Hepatocyte (in vitro differentiated cells): ENCODE measurements around the gene NRP1.

Source experiments
- EZH2 ChIP-seq: fragments of 200-600 bp; sonication (generic); IDR thresholded peaks from 2 replicates; pipeline ENCODE4 v1.6.1; 2016; ENCODE audit warnings: antibody characterized with exemption, mild to moderate bottlenecking, borderline replicate concordance
- TF ChIP-seq, protein P1 (sequence below): fragments of 200-600 bp; sonication (generic); IDR thresholded peaks from 2 replicates; pipeline ENCODE4 v1.5.1; 2016; ENCODE audit warnings: antibody characterized with exemption, mild to moderate bottlenecking; ENCODE audit not compliant: poor library complexity

DNA sequence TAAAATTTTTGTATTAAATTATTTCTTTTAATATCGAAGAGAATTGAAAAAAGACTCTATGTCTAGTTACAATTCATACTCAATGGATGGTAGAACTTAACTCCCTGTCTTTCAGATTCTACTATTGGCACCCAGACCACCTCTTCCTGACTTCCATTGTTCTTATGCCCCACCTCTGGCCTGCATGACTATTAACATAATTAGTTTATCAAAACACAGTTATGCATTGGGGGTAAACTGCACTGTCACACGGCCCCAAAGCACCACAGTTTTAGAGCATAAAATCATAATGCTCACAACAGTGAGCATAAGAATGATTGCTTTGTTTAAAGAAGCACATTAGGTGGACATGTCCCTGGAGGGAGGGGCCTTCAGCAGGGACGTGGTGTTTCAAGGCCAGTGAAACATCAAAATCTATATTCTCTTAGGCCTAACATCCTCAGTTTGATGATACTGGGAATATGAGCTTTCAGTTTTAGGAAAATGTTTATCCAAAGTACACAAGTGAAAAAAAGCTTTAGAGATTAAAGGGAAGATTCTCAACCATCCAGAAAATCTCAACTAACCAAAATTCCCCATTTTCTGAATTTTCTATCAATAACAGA, 79.8 kb downstream of the NRP1 start:
- TF ChIP-seq, protein P1, sequence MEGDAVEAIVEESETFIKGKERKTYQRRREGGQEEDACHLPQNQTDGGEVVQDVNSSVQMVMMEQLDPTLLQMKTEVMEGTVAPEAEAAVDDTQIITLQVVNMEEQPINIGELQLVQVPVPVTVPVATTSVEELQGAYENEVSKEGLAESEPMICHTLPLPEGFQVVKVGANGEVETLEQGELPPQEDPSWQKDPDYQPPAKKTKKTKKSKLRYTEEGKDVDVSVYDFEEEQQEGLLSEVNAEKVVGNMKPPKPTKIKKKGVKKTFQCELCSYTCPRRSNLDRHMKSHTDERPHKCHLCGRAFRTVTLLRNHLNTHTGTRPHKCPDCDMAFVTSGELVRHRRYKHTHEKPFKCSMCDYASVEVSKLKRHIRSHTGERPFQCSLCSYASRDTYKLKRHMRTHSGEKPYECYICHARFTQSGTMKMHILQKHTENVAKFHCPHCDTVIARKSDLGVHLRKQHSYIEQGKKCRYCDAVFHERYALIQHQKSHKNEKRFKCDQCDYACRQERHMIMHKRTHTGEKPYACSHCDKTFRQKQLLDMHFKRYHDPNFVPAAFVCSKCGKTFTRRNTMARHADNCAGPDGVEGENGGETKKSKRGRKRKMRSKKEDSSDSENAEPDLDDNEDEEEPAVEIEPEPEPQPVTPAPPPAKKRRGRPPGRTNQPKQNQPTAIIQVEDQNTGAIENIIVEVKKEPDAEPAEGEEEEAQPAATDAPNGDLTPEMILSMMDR: no peak
- no peak for TF ChIP-seq EZH2
